HCT116 (cell line): Measurements from ENCODE around the gene SLC39A5. TPM values are rescaled to one million over a fixed set of nuclear protein-coding genes. Genes with fewer than 3 reads are reported as not detected.

ENCODE experiments used
- ATAC-seq: fragments of 200-7000 bp; cut with Tn5 transposase; 2 replicates; pipeline ENCODE4 v1.9.1; 2020; ENCODE audit warnings: mild to moderate bottlenecking, moderate library complexity
- BruUV-seq: library from RNA; stranded (reverse); fragments of 400-500 nt; replicated peaks from 2 replicates; lab custom pipeline; 2021; lab: Mats Ljungman, UMichigan
- CTCF ChIA-PET: fragments of 300-600 bp; sonication (Branson Sonifier 250); formaldehyde crosslinking; loops from one replicate; lab custom pipeline; 2021; ENCODE audit warnings: antibody characterized with exemption; lab: Charles Lee
- POLR2A ChIA-PET: fragments of 300-600, 350-600 bp; sonication (Branson Sonifier 250); formaldehyde crosslinking; loops from one replicate; lab custom pipeline; 2021; ENCODE audit warnings: antibody characterized with exemption; lab: Charles Lee
- RAD21 ChIA-PET, 2 experiments: fragments of 300-600 bp; sonication (Branson Sonifier 250); formaldehyde crosslinking; loops; one replicate each; lab custom pipeline; 2023; ENCODE audit warnings: low total read pairs in 2 of 2; ENCODE audit not compliant: uncharacterized antibody in 2 of 2, unreplicated experiment in 2 of 2, low non-redundant PET in 1 of 2; lab: Charles Lee
- DNase-seq: peaks from one replicate; pipeline ENCODE4 v3.0.0-alpha.2; 2010; ENCODE audit warnings: low read depth, low spot score
- H2AFZ ChIP-seq: fragments of 200-600 bp; shearing (Covaris generic), sonication (generic); 2 replicates; pipeline ENCODE4 v1.6.1; 2017; ENCODE audit warnings: low read depth, mixed run types, mixed read lengths, antibody characterized with exemption, low read length; ENCODE audit not compliant: poor library complexity, severe bottlenecking
- H3K27ac ChIP-seq: 2 replicates; pipeline ENCODE4 v1.5.1; 2012; ENCODE audit warnings: low read depth, low read length
- H3K27me3 ChIP-seq: fragments of 200-600 bp; sonication (generic); 2 replicates; pipeline ENCODE4 v1.6.1; 2016; ENCODE audit warnings: mixed run types, low read length, mixed read lengths; ENCODE audit not compliant: insufficient read depth
- H3K36me3 ChIP-seq, 2 experiments: fragments of 200-500 bp in 1 of 2; fragments of 200-600 bp in 1 of 2; sonication (Bioruptor generic) in 1 of 2; sonication (generic) in 1 of 2; 2 replicates each; pipeline versions ENCODE4 v1.5.1 to v1.6.1; 2014 to 2016; ENCODE audit warnings: low read length in 2 of 2, inconsistent platforms in 1 of 2, mixed read lengths in 1 of 2, mixed run types in 1 of 2; ENCODE audit not compliant: insufficient read depth in 2 of 2, control insufficient read depth in 1 of 2
- H3K4me1 ChIP-seq, 2 experiments: fragments of 200-600 bp in 1 of 2; sonication (generic) in 1 of 2; 2 replicates each; pipeline versions ENCODE4 v1.5.1 to v1.6.1; 2012 to 2017; ENCODE audit warnings: low read length in 2 of 2, inconsistent platforms in 1 of 2, mild to moderate bottlenecking in 1 of 2, mixed read lengths in 1 of 2, mixed run types in 1 of 2, moderate library complexity in 1 of 2; ENCODE audit not compliant: insufficient read depth in 2 of 2, control insufficient read depth in 1 of 2
- H3K4me2 ChIP-seq: fragments of 200-600 bp; sonication (generic); 2 replicates; pipeline ENCODE4 v1.6.1; 2017; ENCODE audit warnings: mixed run types, low read length, mixed read lengths
- H3K4me3 ChIP-seq, 2 experiments: fragments of 200-600 bp in 1 of 2; sonication (generic) in 1 of 2; replicated peaks in 1 of 2; 2 replicates each; pipeline ENCODE4 v1.5.1; 2011 to 2016; ENCODE audit warnings: low read length in 2 of 2, control low read depth in 1 of 2, low read depth in 1 of 2, mild to moderate bottlenecking in 1 of 2, mixed read lengths in 1 of 2, mixed run types in 1 of 2
- H3K79me2 ChIP-seq: fragments of 200-600 bp; sonication (generic); 2 replicates; pipeline ENCODE4 v1.6.1; 2017; ENCODE audit warnings: mild to moderate bottlenecking, mixed run types, low read length, moderate library complexity, mixed read lengths; ENCODE audit not compliant: insufficient read depth
- H3K9ac ChIP-seq: fragments of 200-600 bp; sonication (generic); 2 replicates; pipeline ENCODE4 v1.6.1; 2016; ENCODE audit warnings: low read length, mixed read lengths
- H3K9me2 ChIP-seq: fragments of 200-600 bp; sonication (generic), shearing (Covaris generic); 2 replicates; pipeline ENCODE4 v1.6.1; 2017; ENCODE audit warnings: mixed run types, mild to moderate bottlenecking, moderate library complexity; ENCODE audit not compliant: insufficient read depth
- H3K9me3 ChIP-seq, 2 experiments: fragments of 200-500 bp in 1 of 2; fragments of 200-600 bp in 1 of 2; sonication (Bioruptor generic) in 1 of 2; sonication (generic) in 1 of 2; 2 replicates each; pipeline ENCODE4 v1.6.1; 2014 to 2017; ENCODE audit warnings: low read length in 2 of 2, mixed read lengths in 2 of 2, inconsistent platforms in 1 of 2, low read depth in 1 of 2, mild to moderate bottlenecking in 1 of 2, mixed run types in 1 of 2, moderate library complexity in 1 of 2; ENCODE audit not compliant: control insufficient read depth in 1 of 2, insufficient read depth in 1 of 2
- H4K20me1 ChIP-seq: fragments of 200-600 bp; sonication (generic), shearing (Covaris generic); 2 replicates; pipeline ENCODE4 v1.6.1; 2017; ENCODE audit warnings: mixed run types, mild to moderate bottlenecking, moderate library complexity; ENCODE audit not compliant: insufficient read depth
- EZH2phosphoT487 ChIP-seq: fragments of 200-600 bp; IDR thresholded peaks from 2 replicates; pipeline ENCODE4 v1.6.1; 2018; ENCODE audit warnings: antibody characterized with exemption, borderline replicate concordance
- JUND ChIP-seq: IDR thresholded peaks from 2 replicates; pipeline ENCODE4 v1.6.1; 2012
- POLR2A ChIP-seq: IDR thresholded peaks from 2 replicates; pipeline ENCODE4 v1.7.0; 2011; ENCODE audit warnings: borderline replicate concordance; ENCODE audit not compliant: insufficient read depth, insufficient read length; ENCODE audit errors: extremely low read depth
- POLR2AphosphoS5 ChIP-seq: IDR thresholded peaks from 2 replicates; pipeline ENCODE4 v1.6.1; 2011; ENCODE audit warnings: mild to moderate bottlenecking, low read depth, low read length, moderate library complexity
- RAD21 ChIP-seq: IDR thresholded peaks from 2 replicates; pipeline ENCODE4 v1.6.1; 2012; ENCODE audit warnings: low read depth, mild to moderate bottlenecking
- SIN3A ChIP-seq: IDR thresholded peaks from 2 replicates; pipeline ENCODE4 v1.6.1; 2012; ENCODE audit warnings: low read depth
- SRF ChIP-seq: IDR thresholded peaks from 2 replicates; pipeline ENCODE4 v1.6.1; 2012; ENCODE audit warnings: low read depth
- YY1 ChIP-seq: IDR thresholded peaks from 2 replicates; pipeline ENCODE4 v1.6.1; 2011; ENCODE audit warnings: low read length, low read depth, moderate library complexity, mild to moderate bottlenecking; ENCODE audit not compliant: insufficient replicate concordance; ENCODE audit errors: extremely low read depth
- ZFX ChIP-seq: fragments of 450-650 bp; IDR thresholded peaks from 2 replicates; pipeline ENCODE4 v1.6.1; 2017
- ZNF274 ChIP-seq: fragments of 200-500 bp; sonication (Bioruptor generic); IDR thresholded peaks from 2 replicates; pipeline ENCODE4 v1.6.1; 2014; ENCODE audit warnings: mild to moderate bottlenecking, low read depth, low read length, inconsistent platforms
- intact Hi-C: fragments of 100-400 bp; cut with micrococcal nuclease; formaldehyde crosslinking; loops from 2 replicates; pipeline ENCODE4 v1.10.0; 2022
- total RNA-seq: library from RNA; stranded (reverse); gene quantifications from one replicate; pipeline ENCODE4 v1.2.1, GENCODE V29; 2021; ENCODE audit not compliant: unreplicated experiment
- TF ChIP-seq, protein P1 (sequence below): IDR thresholded peaks from 2 replicates; pipeline ENCODE4 v1.6.1; 2012; ENCODE audit warnings: low read depth
- TF ChIP-seq, protein P2 (sequence below): IDR thresholded peaks from 2 replicates; pipeline ENCODE4 v1.6.1; 2012
- TF ChIP-seq, protein P3 (sequence below), 3 experiments: fragments of 200-600 bp in 1 of 3; sonication (generic) in 1 of 3; IDR thresholded peaks in 2 of 3; conservative IDR thresholded peaks in 1 of 3; 2 replicates each; pipeline ENCODE4 v1.5.1; 2012 to 2017; ENCODE audit warnings: low read depth in 2 of 3, low read length in 2 of 3, antibody characterized with exemption in 1 of 3, borderline replicate concordance in 1 of 3, control low read depth in 1 of 3, mild to moderate bottlenecking in 1 of 3, mixed read lengths in 1 of 3, mixed run types in 1 of 3, moderate library complexity in 1 of 3; ENCODE audit not compliant: insufficient read depth in 1 of 3
- TF ChIP-seq, protein P4 (sequence below): IDR thresholded peaks from 2 replicates; pipeline ENCODE4 v1.6.1; 2011; ENCODE audit warnings: mild to moderate bottlenecking, low read length, moderate library complexity; ENCODE audit not compliant: insufficient replicate concordance; ENCODE audit errors: extremely low read depth

Gene SLC39A5
- total RNA-seq, 1 experiment from 2014 or later = 0.66 TPM

DNA sequence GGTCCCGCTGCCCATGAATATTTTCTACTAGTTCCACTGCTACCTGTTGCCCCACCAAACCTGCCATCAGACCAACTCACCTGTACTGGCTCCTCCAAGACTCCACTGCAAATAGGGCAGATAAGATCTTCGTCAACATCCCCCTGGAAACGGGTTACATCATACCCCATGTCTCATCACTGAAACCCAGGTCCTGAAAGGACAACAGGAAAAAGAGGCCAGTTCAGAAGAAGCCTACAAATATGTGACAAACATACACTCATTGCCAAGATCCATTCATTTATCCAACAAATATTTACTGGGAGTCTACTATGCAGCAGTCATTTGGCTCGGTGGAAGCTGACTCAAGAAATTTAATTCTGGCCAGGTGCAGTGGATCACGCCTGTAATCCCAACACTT lies 16.0 kb upstream of the SLC39A5 start:
- Histone ChIP-seq H3K4me2 (no peak overlapping the region), H3K9me2 (no peaks in the 10 kb centered on the region), H3K4me3 (no peak overlapping the region), H3K9ac (no peak overlapping the region), H3K9me3 (no peaks in the 10 kb centered on the region), H3K27ac (no peak overlapping the region), H3K79me2 (no peaks in the 10 kb centered on the region), H3K36me3 (peaks cover 29 to 34% of the 10 kb centered on the region in 2 experiments), H4K20me1 (no peaks in the 10 kb centered on the region), H2AFZ (no peak overlapping the region), H3K27me3 (no peaks in the 10 kb centered on the region), H3K4me1 (peaks cover 0 to 6% of the 10 kb centered on the region in 2 experiments; a peak in 2 of 4 replicates)
- ChIA-PET CTCF (no interaction called here), POLR2A (no interaction called here), RAD21 (no interaction called here)
- no TSS peak for BruUV-seq
- DNase-seq (no peak), ATAC-seq (no peak)
- no peak for TF ChIP-seq POLR2AphosphoS5
- TF ChIP-seq, protein P1, sequence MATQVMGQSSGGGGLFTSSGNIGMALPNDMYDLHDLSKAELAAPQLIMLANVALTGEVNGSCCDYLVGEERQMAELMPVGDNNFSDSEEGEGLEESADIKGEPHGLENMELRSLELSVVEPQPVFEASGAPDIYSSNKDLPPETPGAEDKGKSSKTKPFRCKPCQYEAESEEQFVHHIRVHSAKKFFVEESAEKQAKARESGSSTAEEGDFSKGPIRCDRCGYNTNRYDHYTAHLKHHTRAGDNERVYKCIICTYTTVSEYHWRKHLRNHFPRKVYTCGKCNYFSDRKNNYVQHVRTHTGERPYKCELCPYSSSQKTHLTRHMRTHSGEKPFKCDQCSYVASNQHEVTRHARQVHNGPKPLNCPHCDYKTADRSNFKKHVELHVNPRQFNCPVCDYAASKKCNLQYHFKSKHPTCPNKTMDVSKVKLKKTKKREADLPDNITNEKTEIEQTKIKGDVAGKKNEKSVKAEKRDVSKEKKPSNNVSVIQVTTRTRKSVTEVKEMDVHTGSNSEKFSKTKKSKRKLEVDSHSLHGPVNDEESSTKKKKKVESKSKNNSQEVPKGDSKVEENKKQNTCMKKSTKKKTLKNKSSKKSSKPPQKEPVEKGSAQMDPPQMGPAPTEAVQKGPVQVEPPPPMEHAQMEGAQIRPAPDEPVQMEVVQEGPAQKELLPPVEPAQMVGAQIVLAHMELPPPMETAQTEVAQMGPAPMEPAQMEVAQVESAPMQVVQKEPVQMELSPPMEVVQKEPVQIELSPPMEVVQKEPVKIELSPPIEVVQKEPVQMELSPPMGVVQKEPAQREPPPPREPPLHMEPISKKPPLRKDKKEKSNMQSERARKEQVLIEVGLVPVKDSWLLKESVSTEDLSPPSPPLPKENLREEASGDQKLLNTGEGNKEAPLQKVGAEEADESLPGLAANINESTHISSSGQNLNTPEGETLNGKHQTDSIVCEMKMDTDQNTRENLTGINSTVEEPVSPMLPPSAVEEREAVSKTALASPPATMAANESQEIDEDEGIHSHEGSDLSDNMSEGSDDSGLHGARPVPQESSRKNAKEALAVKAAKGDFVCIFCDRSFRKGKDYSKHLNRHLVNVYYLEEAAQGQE = no peak
- no peak for TF ChIP-seq EZH2phosphoT487
- no peak for TF ChIP-seq ZFX
- TF ChIP-seq, protein P2, sequence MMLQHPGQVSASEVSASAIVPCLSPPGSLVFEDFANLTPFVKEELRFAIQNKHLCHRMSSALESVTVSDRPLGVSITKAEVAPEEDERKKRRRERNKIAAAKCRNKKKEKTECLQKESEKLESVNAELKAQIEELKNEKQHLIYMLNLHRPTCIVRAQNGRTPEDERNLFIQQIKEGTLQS = no peak
- no peak for TF ChIP-seq ZNF274
- TF ChIP-seq POLR2A = no peak
- TF ChIP-seq YY1 = no peak
- TF ChIP-seq RAD21 = no peak
- TF ChIP-seq SIN3A = no peak
- TF ChIP-seq SRF = no peak
- no peak for TF ChIP-seq JUND
- TF ChIP-seq, protein P3, sequence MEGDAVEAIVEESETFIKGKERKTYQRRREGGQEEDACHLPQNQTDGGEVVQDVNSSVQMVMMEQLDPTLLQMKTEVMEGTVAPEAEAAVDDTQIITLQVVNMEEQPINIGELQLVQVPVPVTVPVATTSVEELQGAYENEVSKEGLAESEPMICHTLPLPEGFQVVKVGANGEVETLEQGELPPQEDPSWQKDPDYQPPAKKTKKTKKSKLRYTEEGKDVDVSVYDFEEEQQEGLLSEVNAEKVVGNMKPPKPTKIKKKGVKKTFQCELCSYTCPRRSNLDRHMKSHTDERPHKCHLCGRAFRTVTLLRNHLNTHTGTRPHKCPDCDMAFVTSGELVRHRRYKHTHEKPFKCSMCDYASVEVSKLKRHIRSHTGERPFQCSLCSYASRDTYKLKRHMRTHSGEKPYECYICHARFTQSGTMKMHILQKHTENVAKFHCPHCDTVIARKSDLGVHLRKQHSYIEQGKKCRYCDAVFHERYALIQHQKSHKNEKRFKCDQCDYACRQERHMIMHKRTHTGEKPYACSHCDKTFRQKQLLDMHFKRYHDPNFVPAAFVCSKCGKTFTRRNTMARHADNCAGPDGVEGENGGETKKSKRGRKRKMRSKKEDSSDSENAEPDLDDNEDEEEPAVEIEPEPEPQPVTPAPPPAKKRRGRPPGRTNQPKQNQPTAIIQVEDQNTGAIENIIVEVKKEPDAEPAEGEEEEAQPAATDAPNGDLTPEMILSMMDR (IDR thresholded peaks at IDR 0.05 in 2 of 3, conservative IDR thresholded peaks at IDR 0.05 in 1 of 3; ENCODE audit: borderline replicate concordance in 1 of 3, insufficient read depth in 1 of 3, low read depth in 2 of 3, low read length in 2 of 3) = no peak
- TF ChIP-seq, protein P4, sequence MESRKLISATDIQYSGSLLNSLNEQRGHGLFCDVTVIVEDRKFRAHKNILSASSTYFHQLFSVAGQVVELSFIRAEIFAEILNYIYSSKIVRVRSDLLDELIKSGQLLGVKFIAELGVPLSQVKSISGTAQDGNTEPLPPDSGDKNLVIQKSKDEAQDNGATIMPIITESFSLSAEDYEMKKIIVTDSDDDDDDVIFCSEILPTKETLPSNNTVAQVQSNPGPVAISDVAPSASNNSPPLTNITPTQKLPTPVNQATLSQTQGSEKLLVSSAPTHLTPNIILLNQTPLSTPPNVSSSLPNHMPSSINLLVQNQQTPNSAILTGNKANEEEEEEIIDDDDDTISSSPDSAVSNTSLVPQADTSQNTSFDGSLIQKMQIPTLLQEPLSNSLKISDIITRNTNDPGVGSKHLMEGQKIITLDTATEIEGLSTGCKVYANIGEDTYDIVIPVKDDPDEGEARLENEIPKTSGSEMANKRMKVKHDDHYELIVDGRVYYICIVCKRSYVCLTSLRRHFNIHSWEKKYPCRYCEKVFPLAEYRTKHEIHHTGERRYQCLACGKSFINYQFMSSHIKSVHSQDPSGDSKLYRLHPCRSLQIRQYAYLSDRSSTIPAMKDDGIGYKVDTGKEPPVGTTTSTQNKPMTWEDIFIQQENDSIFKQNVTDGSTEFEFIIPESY = no peak
- intact Hi-C loops = no loop called here
